HFF-Myc (cell line): ENCODE results near the gene TANK.
"Not testable (repeated sequence)": the region's sequence is repeated elsewhere in the genome, so short reads cannot be mapped to it uniquely, and the experiment has no call there.

Source experiments
- DNase-seq: peaks from one replicate; pipeline ENCODE4 v3.0.0-alpha.2; 2011; ENCODE audit warnings: low read depth; ENCODE audit errors: extremely low read depth
- H3K4me3 ChIP-seq: replicated peaks from 2 replicates; pipeline ENCODE4 v1.5.1; 2011; ENCODE audit warnings: low read depth, mild to moderate bottlenecking, control low read depth, low read length
- CTCF ChIP-seq: IDR thresholded peaks from 2 replicates; pipeline ENCODE4 v1.5.1; 2012; ENCODE audit warnings: mild to moderate bottlenecking, low read depth, low read length, control low read depth; ENCODE audit errors: missing control alignments

TANK gene

GRCh38 chr2:161269111-161269510, 108.9 kb downstream of the TANK start:
- TF ChIP-seq CTCF = no peak
- no peak for DNase-seq
- no peak overlapping the region for H3K4me3 ChIP-seq

DNA sequence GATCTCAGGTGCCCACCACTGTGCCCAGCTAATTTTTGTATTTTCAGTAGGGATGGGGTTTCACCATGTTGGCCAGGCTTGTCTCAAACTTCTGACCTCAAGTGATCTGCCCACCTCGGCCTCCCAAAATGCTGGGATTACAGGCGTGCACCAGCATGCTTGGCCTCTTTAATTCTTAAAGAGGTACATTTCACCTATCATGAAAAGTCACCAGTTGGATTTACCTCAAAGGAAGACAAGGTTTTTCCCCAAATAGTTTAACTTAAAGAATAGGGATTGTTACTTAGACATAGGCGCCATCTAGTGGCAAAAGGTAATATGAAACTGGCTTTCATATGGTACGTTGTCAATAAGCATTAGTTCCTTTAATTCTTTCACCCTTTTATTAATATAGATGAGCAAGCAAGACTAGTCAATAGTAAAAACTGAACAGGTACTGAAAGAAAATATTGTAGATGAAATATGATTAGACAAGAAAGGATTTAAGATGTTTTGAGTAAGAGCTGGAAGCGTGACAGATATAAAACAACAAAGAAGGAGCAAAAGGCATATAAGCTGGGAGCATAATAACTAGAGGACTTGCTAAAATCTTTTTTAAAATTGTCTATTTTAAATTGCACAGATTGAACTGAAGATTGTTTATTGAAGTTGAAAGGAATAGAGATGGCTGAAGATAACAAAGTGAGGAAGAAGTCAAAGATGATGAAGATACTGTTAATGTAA, 113.0 kb downstream of the TANK start:
- peak; percentile 46 for DNase-seq
- peak; percentile 43 for TF ChIP-seq CTCF
- no peak overlapping the region for H3K4me3 ChIP-seq

GRCh38 chr2:161278564-161279229, 118.5 kb downstream of the TANK start:
- H3K4me3 ChIP-seq = not testable (repeated sequence)

DNA sequence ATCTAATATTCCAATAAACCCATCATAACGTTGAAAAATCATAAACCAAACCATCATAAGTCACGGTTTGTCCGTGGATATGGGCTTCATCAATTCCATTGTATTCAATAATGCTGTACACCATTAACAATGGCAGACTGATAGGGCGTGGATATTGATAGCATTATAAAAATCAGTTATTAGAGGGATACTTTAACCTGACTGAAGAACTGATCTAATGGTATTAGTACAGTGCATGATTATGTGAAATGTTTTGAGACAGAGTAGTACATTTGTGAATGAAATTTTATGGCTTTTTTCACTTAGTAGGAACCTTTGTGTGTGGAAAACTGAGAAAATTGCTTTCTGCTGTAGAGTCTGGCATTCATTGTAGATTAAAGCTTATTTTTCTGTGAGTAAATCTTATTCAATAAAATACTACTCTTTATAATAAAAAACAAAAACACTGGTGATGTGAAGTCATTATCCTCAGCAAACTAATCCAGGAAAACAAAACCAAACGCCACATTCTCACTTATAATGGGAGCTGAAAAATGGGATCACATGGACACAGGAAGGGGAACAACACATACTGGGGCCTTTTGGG, 119.1 kb downstream of the TANK start:
- not testable (repeated sequence) for H3K4me3 ChIP-seq, DNase-seq

More at GRCh38 chr2:161278564-161279229, 118.5 kb downstream of the TANK start:
- DNase-seq = not testable (repeated sequence)

- peak; percentile 6 for DNase-seq
- H3K4me3 ChIP-seq = not testable (repeated sequence)
These were observed 120.7 kb downstream of the TANK start for GRCh38 chr2:161280906-161281323.

DNA sequence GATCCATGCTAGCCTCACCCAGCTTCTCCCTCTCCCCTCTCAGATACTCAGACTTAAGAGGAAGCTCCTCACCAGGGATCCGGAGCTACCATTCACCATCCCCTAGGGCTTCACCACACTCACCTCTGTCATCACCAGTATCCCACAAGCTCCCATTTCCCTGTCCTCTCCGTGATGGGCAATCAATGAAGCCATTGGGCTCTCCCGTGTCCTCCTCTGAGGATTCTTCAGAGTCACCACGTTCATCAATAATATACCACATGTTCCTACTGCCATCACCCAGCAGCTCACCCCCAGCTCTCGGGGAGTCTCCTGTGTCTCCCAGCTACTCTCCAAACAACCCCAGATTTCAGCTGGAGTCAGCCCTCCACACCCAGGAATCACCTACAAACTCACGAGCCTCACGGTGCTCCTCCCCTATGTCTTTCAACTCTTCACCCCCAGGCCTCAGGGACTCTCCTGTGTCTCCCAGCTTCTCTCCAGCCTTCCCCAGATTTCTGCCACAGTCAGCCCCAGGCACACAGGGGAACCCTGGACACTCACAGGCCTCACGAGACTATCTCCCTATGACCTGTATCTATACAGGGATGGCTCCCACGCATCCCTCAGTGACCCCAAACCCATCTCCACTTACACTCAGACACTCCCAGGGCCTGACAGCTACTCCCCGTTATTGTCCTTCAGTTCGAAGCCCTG, 121.5 kb downstream of the TANK start:
- DNase-seq, H3K4me3 ChIP-seq: not testable (repeated sequence)

- not testable (repeated sequence) for DNase-seq
These were observed 122.0 kb downstream of the TANK start for GRCh38 chr2:161282311-161282644.

DNA sequence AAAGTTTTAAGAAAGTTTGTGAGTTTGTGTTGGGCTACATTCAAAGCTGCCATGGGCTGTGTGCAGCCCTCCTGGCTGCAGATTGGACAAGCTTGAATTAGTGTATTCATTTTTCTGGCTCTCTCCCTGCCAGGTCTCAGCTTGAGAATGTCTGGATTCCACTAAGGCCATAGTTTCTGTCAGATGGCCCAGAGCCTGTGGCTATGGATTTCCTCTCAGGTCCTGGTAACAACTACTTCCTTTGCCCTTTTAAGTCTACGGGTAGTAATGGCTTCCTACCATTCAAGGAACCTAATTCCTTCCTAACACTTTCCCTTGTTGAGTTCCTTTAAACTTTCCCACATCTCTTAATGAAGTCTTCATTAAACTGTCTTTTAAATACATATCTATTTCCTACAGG, 123.7 kb downstream of the TANK start:
- DNase-seq = no peak
- no peak overlapping the region for H3K4me3 ChIP-seq
- no peak for TF ChIP-seq CTCF

More at GRCh38 chr2:161282311-161282644, 122.0 kb downstream of the TANK start:
- H3K4me3 ChIP-seq = not testable (repeated sequence)
